ENCODE measurements around the gene CHEK2. TPM values are rescaled to one million over a fixed set of nuclear protein-coding genes. Genes with fewer than 3 reads are reported as not detected.

CHEK2 gene
- total and polyA plus RNA-seq, 2 experiments from 2014 or later = 86.0 to 121 TPM

DNA sequence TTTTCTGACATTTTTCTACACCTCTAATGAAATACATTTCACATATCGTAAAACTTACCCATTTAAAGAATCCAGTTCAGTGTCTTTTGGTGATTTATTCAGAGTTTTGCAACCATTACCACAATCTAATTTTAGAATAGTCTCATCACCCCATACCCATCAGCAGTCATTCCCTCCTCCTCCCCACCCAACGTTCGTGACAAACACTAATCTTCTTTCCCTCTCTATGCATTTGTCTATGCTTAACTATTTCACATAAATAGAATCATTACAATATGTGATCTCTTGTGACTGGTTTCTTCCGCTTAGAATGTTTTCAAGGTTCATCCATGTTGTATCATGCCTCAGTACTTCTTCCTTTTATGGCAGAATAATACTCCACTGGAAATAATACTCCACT, 71.5 kb downstream of the CHEK2 start:
- no peak overlapping the region for H3K4me3 Mint-ChIP-seq
- Histone ChIP-seq H3F3A (replicated peaks; ENCODE audit: low read depth) (no peaks in the 10 kb centered on the region), H2AFZ (no peak overlapping the region), H3K9me2 (ENCODE audit: insufficient read depth) (no peaks in the 10 kb centered on the region), H3K4me3 (no peak overlapping the region), H3K79me2 (replicated peaks; ENCODE audit: insufficient read depth) (no peaks in the 10 kb centered on the region; the same call in 1 of the 2 replicates), H3K27ac (ENCODE audit: low read depth) (no peak overlapping the region), H3K27me3 (ENCODE audit: insufficient read depth) (no peaks in the 10 kb centered on the region), H3K4me2 (no peak overlapping the region), H3K36me3 (ENCODE audit: insufficient read depth) (no peaks in the 10 kb centered on the region), H4K20me1 (replicated peaks; ENCODE audit: insufficient read depth) (no peaks in the 10 kb centered on the region), H3K4me1 (ENCODE audit: insufficient read depth) (peaks cover 3% of the 10 kb centered on the region; the same call in 1 of the 2 replicates)
- H3K4me1 Mint-ChIP-seq = peaks cover 3% of the 10 kb centered on the region; the same call in 1 of the 3 replicates
- no peak for ATAC-seq
- H3K9me3 Mint-ChIP-seq = 0 out of 3 replicates have a peak, but pooled peaks cover 2% of the 10 kb centered on the region
- no peak overlapping the region for H3K27ac Mint-ChIP-seq
- H3K27me3 Mint-ChIP-seq (ENCODE audit: insufficient read depth, low read depth, poor library complexity) = peaks cover 6% of the 10 kb centered on the region
- TF ChIP-seq ZNF114 (CRISPR knock-in tag; IDR thresholded peaks at IDR 0.05) = no peak
- no peak for TF ChIP-seq REST (IDR thresholded peaks at IDR 0.05; ENCODE audit: unreplicated experiment)
- TF ChIP-seq POLR2AphosphoS5 (IDR thresholded peaks at IDR 0.05; ENCODE audit: low read depth) = no peak
- TF ChIP-seq EZH2 (IDR thresholded peaks at IDR 0.05; ENCODE audit: low read depth, unreplicated experiment) = no peak
- no peak for TF ChIP-seq ETS1 (IDR thresholded peaks at IDR 0.05)
- TF ChIP-seq CREB1 (CRISPR knock-in tag; IDR thresholded peaks at IDR 0.05; ENCODE audit: low read depth) = no peak
- no peak for TF ChIP-seq EZH2phosphoT487 (IDR thresholded peaks at IDR 0.05; ENCODE audit: unreplicated experiment)
- TF ChIP-seq CTCF (conservative IDR thresholded peaks at IDR 0.05; ENCODE audit: low read depth in 2 of 2) = no peak
- no peak for TF ChIP-seq ZNF331 (CRISPR knock-in tag; IDR thresholded peaks at IDR 0.05; ENCODE audit: low read depth)
- TF ChIP-seq JUNB (IDR thresholded peaks at IDR 0.05; ENCODE audit: unreplicated experiment) = no peak
- TF ChIP-seq STAT1 (IDR thresholded peaks at IDR 0.05; ENCODE audit: unreplicated experiment) = no peak
- TF ChIP-seq, protein P1, sequence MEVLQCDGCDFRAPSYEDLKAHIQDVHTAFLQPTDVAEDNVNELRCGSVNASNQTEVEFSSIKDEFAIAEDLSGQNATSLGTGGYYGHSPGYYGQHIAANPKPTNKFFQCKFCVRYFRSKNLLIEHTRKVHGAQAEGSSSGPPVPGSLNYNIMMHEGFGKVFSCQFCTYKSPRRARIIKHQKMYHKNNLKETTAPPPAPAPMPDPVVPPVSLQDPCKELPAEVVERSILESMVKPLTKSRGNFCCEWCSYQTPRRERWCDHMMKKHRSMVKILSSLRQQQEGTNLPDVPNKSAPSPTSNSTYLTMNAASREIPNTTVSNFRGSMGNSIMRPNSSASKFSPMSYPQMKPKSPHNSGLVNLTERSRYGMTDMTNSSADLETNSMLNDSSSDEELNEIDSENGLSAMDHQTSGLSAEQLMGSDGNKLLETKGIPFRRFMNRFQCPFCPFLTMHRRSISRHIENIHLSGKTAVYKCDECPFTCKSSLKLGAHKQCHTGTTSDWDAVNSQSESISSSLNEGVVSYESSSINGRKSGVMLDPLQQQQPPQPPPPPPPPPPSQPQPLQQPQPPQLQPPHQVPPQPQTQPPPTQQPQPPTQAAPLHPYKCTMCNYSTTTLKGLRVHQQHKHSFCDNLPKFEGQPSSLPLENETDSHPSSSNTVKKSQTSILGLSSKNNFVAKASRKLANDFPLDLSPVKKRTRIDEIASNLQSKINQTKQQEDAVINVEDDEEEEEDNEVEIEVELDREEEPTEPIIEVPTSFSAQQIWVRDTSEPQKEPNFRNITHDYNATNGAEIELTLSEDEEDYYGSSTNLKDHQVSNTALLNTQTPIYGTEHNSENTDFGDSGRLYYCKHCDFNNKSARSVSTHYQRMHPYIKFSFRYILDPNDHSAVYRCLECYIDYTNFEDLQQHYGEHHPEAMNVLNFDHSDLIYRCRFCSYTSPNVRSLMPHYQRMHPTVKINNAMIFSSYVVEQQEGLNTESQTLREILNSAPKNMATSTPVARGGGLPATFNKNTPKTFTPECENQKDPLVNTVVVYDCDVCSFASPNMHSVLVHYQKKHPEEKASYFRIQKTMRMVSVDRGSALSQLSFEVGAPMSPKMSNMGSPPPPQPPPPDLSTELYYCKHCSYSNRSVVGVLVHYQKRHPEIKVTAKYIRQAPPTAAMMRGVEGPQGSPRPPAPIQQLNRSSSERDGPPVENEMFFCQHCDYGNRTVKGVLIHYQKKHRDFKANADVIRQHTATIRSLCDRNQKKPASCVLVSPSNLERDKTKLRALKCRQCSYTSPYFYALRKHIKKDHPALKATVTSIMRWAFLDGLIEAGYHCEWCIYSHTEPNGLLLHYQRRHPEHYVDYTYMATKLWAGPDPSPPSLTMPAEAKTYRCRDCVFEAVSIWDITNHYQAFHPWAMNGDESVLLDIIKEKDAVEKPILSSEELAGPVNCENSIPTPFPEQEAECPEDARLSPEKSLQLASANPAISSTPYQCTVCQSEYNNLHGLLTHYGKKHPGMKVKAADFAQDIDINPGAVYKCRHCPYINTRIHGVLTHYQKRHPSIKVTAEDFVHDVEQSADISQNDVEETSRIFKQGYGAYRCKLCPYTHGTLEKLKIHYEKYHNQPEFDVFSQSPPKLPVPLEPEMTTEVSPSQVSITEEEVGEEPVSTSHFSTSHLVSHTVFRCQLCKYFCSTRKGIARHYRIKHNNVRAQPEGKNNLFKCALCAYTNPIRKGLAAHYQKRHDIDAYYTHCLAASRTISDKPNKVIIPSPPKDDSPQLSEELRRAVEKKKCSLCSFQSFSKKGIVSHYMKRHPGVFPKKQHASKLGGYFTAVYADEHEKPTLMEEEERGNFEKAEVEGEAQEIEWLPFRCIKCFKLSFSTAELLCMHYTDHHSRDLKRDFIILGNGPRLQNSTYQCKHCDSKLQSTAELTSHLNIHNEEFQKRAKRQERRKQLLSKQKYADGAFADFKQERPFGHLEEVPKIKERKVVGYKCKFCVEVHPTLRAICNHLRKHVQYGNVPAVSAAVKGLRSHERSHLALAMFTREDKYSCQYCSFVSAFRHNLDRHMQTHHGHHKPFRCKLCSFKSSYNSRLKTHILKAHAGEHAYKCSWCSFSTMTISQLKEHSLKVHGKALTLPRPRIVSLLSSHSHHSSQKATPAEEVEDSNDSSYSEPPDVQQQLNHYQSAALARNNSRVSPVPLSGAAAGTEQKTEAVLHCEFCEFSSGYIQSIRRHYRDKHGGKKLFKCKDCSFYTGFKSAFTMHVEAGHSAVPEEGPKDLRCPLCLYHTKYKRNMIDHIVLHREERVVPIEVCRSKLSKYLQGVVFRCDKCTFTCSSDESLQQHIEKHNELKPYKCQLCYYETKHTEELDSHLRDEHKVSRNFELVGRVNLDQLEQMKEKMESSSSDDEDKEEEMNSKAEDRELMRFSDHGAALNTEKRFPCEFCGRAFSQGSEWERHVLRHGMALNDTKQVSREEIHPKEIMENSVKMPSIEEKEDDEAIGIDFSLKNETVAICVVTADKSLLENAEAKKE (CRISPR knock-in tag; IDR thresholded peaks at IDR 0.05) = no peak
- no peak for TF ChIP-seq NANOG (IDR thresholded peaks at IDR 0.05; ENCODE audit: borderline replicate concordance)
- no peaks in the 10 kb centered on the region for H3K36me3 Mint-ChIP-seq (ENCODE audit: low read depth)
- DNase-seq (ENCODE audit: low spot score) = no peak
